ENCODE measurements around the gene CRYBA4. TPM values are rescaled to one million over a fixed set of nuclear protein-coding genes. Genes with fewer than 3 reads are reported as not detected.
A peak's percentile ranks its signal among the peaks of the same experiment; 100 is the strongest.

The CRYBA4 gene
- total RNA-seq, 1 experiment from 2014 or later: not detected

GRCh38 chr22:26677217-26677616 lies 55.5 kb downstream of the CRYBA4 start:
- H3K4me3 ChIP-seq (ENCODE audit: low read depth in 2 of 2, low read length in 2 of 2): no peak overlapping the region
- CTCF ChIA-PET: interaction anchor here (0.6 kb wide), 1 partner anchor 509 kb away, joined by 4 read pairs; no protein-coding TSS in a partner anchor
- no TSS peak for BruUV-seq (replicated peaks)

DNA sequence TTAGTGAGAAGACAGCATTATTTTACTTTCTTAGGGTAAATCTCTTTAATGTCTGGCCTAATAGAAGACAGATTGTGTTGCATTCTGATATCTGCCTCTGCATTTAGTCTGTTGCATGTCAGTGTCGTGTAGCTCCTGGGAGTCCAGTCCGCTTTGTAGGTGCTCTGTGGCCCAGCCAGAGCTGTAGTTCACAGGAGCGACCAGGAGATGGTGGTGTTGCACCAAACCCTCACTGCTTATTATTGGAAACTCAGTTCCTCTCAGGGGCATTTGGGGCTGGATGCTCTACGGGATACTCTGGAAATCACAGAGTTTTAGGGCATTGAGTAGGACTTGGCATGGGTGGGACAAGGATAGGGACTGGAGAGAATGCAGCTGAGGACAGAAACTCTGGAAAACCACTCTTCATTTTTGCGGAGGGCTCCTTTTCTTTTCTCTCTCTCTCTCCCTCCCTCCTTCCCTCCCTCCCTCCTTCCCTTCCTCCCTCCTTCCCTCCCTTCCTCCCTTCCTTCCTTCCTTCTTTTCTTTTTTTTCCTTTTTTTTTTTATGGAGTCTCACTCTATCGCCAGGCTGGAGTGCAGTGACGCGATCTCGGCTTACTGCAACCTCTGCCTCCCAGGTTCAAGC lies 57.4 kb downstream of the CRYBA4 start:
- in situ Hi-C loops (cut with HindIII; ENCODE audit: low pct_unique_long_range_greater_than_20kb, low sequenced_read_pairs): no loop called here
- ATAC-seq (peak; percentile 92), DNase-seq (ENCODE audit: low read depth, low spot score) (peak; percentile 60)
- POLR2A ChIA-PET: no interaction called here
- H3K36me3 ChIP-seq (ENCODE audit: control insufficient read depth, insufficient read depth, low read length): no peaks in the 10 kb centered on the region
- intact Hi-C loops (cut with micrococcal nuclease; ENCODE audit: unreplicated experiment): no loop called here
- CTCF ChIA-PET: no interaction called here
- no TSS peak for BruUV-seq (replicated peaks)
- H3K9me3 ChIP-seq (ENCODE audit: control insufficient read depth, insufficient read depth, low read depth, low read length): no peaks in the 10 kb centered on the region
- H3K27me3 ChIP-seq (ENCODE audit: control insufficient read depth, insufficient read depth, low read length): no peaks in the 10 kb centered on the region
- no peak overlapping the region for H3K4me3 ChIP-seq (ENCODE audit: low read depth in 2 of 2, low read length in 2 of 2)
- no peak for TF ChIP-seq SIN3A (IDR thresholded peaks at IDR 0.05; ENCODE audit: borderline replicate concordance, insufficient read depth, low read depth, low read length)
- TF ChIP-seq, protein P1, sequence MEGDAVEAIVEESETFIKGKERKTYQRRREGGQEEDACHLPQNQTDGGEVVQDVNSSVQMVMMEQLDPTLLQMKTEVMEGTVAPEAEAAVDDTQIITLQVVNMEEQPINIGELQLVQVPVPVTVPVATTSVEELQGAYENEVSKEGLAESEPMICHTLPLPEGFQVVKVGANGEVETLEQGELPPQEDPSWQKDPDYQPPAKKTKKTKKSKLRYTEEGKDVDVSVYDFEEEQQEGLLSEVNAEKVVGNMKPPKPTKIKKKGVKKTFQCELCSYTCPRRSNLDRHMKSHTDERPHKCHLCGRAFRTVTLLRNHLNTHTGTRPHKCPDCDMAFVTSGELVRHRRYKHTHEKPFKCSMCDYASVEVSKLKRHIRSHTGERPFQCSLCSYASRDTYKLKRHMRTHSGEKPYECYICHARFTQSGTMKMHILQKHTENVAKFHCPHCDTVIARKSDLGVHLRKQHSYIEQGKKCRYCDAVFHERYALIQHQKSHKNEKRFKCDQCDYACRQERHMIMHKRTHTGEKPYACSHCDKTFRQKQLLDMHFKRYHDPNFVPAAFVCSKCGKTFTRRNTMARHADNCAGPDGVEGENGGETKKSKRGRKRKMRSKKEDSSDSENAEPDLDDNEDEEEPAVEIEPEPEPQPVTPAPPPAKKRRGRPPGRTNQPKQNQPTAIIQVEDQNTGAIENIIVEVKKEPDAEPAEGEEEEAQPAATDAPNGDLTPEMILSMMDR (IDR thresholded peaks at IDR 0.05): peak; percentile 90
- no peaks in the 10 kb centered on the region for H3K4me1 ChIP-seq (ENCODE audit: control insufficient read depth, insufficient read depth, low read length)
- H3K27ac ChIP-seq (ENCODE audit: low read length): no peak overlapping the region

More at GRCh38 chr22:26677217-26677616, 55.5 kb downstream of the CRYBA4 start:
- Histone ChIP-seq H3K36me3 (ENCODE audit: control insufficient read depth, insufficient read depth, low read length) (no peaks in the 10 kb centered on the region; the same call in 1 of the 2 replicates), H3K27me3 (ENCODE audit: control insufficient read depth, insufficient read depth, low read length) (no peaks in the 10 kb centered on the region), H3K4me1 (ENCODE audit: control insufficient read depth, insufficient read depth, low read length) (no peaks in the 10 kb centered on the region), H3K9me3 (ENCODE audit: control insufficient read depth, insufficient read depth, low read depth, low read length) (no peaks in the 10 kb centered on the region; the same call in 1 of the 2 replicates), H3K27ac (ENCODE audit: low read length) (no peak overlapping the region)
- ATAC-seq (no peak), DNase-seq (ENCODE audit: low read depth, low spot score) (no peak)
- in situ Hi-C loops (cut with HindIII; ENCODE audit: low pct_unique_long_range_greater_than_20kb, low sequenced_read_pairs): no loop called here
- POLR2A ChIA-PET: no interaction called here
- intact Hi-C loops (cut with micrococcal nuclease; ENCODE audit: unreplicated experiment): no loop called here
- TF ChIP-seq TCF7L2 (IDR thresholded peaks at IDR 0.05; ENCODE audit: low read depth, low read length) (no peak), SIN3A (IDR thresholded peaks at IDR 0.05; ENCODE audit: borderline replicate concordance, insufficient read depth, low read depth, low read length) (no peak), POLR2AphosphoS5 (IDR thresholded peaks at IDR 0.05; ENCODE audit: low read depth, low read length) (no peak)
- TF ChIP-seq, protein P1 (IDR thresholded peaks at IDR 0.05): no peak
- TF ChIP-seq, protein P2, sequence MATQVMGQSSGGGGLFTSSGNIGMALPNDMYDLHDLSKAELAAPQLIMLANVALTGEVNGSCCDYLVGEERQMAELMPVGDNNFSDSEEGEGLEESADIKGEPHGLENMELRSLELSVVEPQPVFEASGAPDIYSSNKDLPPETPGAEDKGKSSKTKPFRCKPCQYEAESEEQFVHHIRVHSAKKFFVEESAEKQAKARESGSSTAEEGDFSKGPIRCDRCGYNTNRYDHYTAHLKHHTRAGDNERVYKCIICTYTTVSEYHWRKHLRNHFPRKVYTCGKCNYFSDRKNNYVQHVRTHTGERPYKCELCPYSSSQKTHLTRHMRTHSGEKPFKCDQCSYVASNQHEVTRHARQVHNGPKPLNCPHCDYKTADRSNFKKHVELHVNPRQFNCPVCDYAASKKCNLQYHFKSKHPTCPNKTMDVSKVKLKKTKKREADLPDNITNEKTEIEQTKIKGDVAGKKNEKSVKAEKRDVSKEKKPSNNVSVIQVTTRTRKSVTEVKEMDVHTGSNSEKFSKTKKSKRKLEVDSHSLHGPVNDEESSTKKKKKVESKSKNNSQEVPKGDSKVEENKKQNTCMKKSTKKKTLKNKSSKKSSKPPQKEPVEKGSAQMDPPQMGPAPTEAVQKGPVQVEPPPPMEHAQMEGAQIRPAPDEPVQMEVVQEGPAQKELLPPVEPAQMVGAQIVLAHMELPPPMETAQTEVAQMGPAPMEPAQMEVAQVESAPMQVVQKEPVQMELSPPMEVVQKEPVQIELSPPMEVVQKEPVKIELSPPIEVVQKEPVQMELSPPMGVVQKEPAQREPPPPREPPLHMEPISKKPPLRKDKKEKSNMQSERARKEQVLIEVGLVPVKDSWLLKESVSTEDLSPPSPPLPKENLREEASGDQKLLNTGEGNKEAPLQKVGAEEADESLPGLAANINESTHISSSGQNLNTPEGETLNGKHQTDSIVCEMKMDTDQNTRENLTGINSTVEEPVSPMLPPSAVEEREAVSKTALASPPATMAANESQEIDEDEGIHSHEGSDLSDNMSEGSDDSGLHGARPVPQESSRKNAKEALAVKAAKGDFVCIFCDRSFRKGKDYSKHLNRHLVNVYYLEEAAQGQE (IDR thresholded peaks at IDR 0.05; ENCODE audit: insufficient read depth in 1 of 2, low read depth in 2 of 2, low read length in 1 of 2): no peak

Other genes with a start within 250 kb of the CRYBA4 start
- gene ASPHD2, start 192.7 kb upstream of the CRYBA4 start, total RNA-seq (2021; ENCODE audit: unreplicated experiment): 0.15 TPM
- 26.2 TPM for gene HPS4, start 138.2 kb upstream of the CRYBA4 start, total RNA-seq (2021; ENCODE audit: unreplicated experiment)
- 21.9 TPM for gene SRRD, start 138.1 kb upstream of the CRYBA4 start, total RNA-seq (2021; ENCODE audit: unreplicated experiment)
- 29.8 TPM for gene TFIP11, start 109.5 kb upstream of the CRYBA4 start, total RNA-seq (2021; ENCODE audit: unreplicated experiment)
- 7.1 TPM for gene TPST2, start 31.8 kb upstream of the CRYBA4 start, total RNA-seq (2021; ENCODE audit: unreplicated experiment)
- not detected for gene CRYBB1, start 3.9 kb upstream of the CRYBA4 start, total RNA-seq (2021; ENCODE audit: unreplicated experiment)
- gene MIAT, start 35.6 kb downstream of the CRYBA4 start, total RNA-seq (2021; ENCODE audit: unreplicated experiment): 0.33 TPM